Neural progenitor cell (in vitro differentiated cells): ENCODE results near the gene GGTLC2.

ENCODE experiments used
- CTCF ChIP-seq: fragments of 200-600 bp; sonication (generic); IDR thresholded peaks from 2 replicates; pipeline ENCODE4 v1.5.1; 2017; ENCODE audit warnings: antibody characterized with exemption, mild to moderate bottlenecking
- EZH2 ChIP-seq: fragments of 200-600 bp; sonication (generic); IDR thresholded peaks from 2 replicates; pipeline ENCODE4 v1.6.1; 2017; ENCODE audit warnings: antibody characterized with exemption, mild to moderate bottlenecking, moderate library complexity
- EZH2phosphoT487 ChIP-seq: fragments of 200-600 bp; sonication (generic); IDR thresholded peaks from 2 replicates; pipeline ENCODE4 v1.6.1; 2017; ENCODE audit warnings: antibody characterized with exemption

- no peak for TF ChIP-seq CTCF
- TF ChIP-seq EZH2, result no peak
- TF ChIP-seq EZH2phosphoT487, result no peak
Observed at GRCh38 chr22:22673099-22673498, 28.7 kb downstream of the GGTLC2 start.
